ENCODE results near the gene C9orf152. TPM values are rescaled to one million over a fixed set of nuclear protein-coding genes. Genes with fewer than 3 reads are reported as not detected.

Gene C9orf152
- total and polyA plus RNA-seq, 2 experiments from 2014 or later: not detected

DNA sequence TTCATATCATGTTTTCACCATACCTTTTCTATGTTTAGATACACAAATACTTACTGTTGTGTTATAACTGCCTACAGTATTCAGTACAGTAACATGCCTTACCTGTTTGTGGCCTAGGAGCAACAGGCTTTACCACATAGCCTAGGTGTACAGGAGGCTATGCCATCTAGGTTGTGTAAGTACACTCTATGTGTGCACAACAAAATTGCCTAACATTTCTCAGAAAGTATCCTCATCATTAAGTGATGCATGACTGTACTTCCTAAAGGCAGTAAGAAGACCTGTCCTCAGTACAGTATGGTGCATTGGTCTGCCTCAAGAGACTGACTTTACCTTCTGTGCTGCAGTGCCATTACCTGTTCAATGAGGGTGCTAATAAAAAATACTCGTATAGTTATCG, 40.4 kb upstream of the C9orf152 start:
- TF ChIP-seq CTCF (conservative IDR thresholded peaks at IDR 0.05; ENCODE audit: low read depth in 2 of 2): no peak
- TF ChIP-seq EZH2phosphoT487 (IDR thresholded peaks at IDR 0.05; ENCODE audit: unreplicated experiment): no peak
- no peak for TF ChIP-seq EZH2 (IDR thresholded peaks at IDR 0.05; ENCODE audit: low read depth, unreplicated experiment)
- TF ChIP-seq NANOG (IDR thresholded peaks at IDR 0.05; ENCODE audit: borderline replicate concordance): no peak
- no peak for TF ChIP-seq STAT1 (IDR thresholded peaks at IDR 0.05; ENCODE audit: unreplicated experiment)
- TF ChIP-seq REST (IDR thresholded peaks at IDR 0.05; ENCODE audit: unreplicated experiment): no peak
- no peak for TF ChIP-seq JUNB (IDR thresholded peaks at IDR 0.05; ENCODE audit: unreplicated experiment)
- TF ChIP-seq ZNF114 (CRISPR knock-in tag; IDR thresholded peaks at IDR 0.05): no peak
- TF ChIP-seq POLR2AphosphoS5 (IDR thresholded peaks at IDR 0.05; ENCODE audit: low read depth): no peak
- no peak for TF ChIP-seq ZNF331 (CRISPR knock-in tag; IDR thresholded peaks at IDR 0.05; ENCODE audit: low read depth)
- TF ChIP-seq, protein P1, sequence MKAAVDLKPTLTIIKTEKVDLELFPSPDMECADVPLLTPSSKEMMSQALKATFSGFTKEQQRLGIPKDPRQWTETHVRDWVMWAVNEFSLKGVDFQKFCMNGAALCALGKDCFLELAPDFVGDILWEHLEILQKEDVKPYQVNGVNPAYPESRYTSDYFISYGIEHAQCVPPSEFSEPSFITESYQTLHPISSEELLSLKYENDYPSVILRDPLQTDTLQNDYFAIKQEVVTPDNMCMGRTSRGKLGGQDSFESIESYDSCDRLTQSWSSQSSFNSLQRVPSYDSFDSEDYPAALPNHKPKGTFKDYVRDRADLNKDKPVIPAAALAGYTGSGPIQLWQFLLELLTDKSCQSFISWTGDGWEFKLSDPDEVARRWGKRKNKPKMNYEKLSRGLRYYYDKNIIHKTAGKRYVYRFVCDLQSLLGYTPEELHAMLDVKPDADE (IDR thresholded peaks at IDR 0.05): no peak
- TF ChIP-seq ZNF462 (CRISPR knock-in tag; IDR thresholded peaks at IDR 0.05): no peak
- TF ChIP-seq CREB1 (CRISPR knock-in tag; IDR thresholded peaks at IDR 0.05; ENCODE audit: low read depth): no peak

More for the DNA sequence above, 40.4 kb upstream of the C9orf152 start:
- Mint-ChIP-seq H3K4me1 (peaks cover 7% of the 10 kb centered on the region), H3K27me3 (ENCODE audit: insufficient read depth, low read depth, poor library complexity) (peaks cover 1% of the 10 kb centered on the region), H3K36me3 (ENCODE audit: low read depth) (peaks cover 50% of the 10 kb centered on the region; the same call in 2 of the 3 replicates), H3K27ac (no peak overlapping the region), H3K4me3 (no peak overlapping the region), H3K9me3 (no peaks in the 10 kb centered on the region)
- Histone ChIP-seq H3K27me3 (ENCODE audit: insufficient read depth) (no peaks in the 10 kb centered on the region), H2AFZ (no peak overlapping the region), H3F3A (replicated peaks; ENCODE audit: low read depth) (no peaks in the 10 kb centered on the region), H4K20me1 (replicated peaks; ENCODE audit: insufficient read depth) (peaks cover 18% of the 10 kb centered on the region), H3K4me3 (no peak overlapping the region), H3K27ac (ENCODE audit: low read depth) (no peak overlapping the region), H3K36me3 (ENCODE audit: insufficient read depth) (peaks cover 16% of the 10 kb centered on the region), H3K4me1 (ENCODE audit: insufficient read depth) (no peaks in the 10 kb centered on the region), H3K79me2 (replicated peaks; ENCODE audit: insufficient read depth) (peaks cover 67% of the 10 kb centered on the region), H3K9me2 (ENCODE audit: insufficient read depth) (no peaks in the 10 kb centered on the region), H3K4me2 (no peak overlapping the region)
- no peak for DNase-seq (ENCODE audit: low spot score)
- no peak for ATAC-seq
